G401 (cell line): ENCODE data around the gene IQCE. TPM values are rescaled to one million over a fixed set of nuclear protein-coding genes. Genes with fewer than 3 reads are reported as not detected.

ENCODE experiments used
- DNase-seq: peaks from one replicate; pipeline ENCODE4 v3.0.0-alpha.2; 2015; ENCODE audit warnings: low spot score
- in situ Hi-C: cut with HindIII; loops from 2 replicates; pipeline ENCODE4 v1.10.0; 2016; ENCODE audit warnings: low sequenced_read_pairs, mixed read lengths
- total RNA-seq: library from RNA; depleted of rRNA; stranded (reverse); fragments of >200 nt; shearing (Covaris generic); gene quantifications from 2 replicates; pipeline ENCODE4 v1.2.3, GENCODE V29; 2014; rRNA removed

The IQCE gene
- total RNA-seq, 1 experiment from 2014 or later: 21.6 TPM

DNA sequence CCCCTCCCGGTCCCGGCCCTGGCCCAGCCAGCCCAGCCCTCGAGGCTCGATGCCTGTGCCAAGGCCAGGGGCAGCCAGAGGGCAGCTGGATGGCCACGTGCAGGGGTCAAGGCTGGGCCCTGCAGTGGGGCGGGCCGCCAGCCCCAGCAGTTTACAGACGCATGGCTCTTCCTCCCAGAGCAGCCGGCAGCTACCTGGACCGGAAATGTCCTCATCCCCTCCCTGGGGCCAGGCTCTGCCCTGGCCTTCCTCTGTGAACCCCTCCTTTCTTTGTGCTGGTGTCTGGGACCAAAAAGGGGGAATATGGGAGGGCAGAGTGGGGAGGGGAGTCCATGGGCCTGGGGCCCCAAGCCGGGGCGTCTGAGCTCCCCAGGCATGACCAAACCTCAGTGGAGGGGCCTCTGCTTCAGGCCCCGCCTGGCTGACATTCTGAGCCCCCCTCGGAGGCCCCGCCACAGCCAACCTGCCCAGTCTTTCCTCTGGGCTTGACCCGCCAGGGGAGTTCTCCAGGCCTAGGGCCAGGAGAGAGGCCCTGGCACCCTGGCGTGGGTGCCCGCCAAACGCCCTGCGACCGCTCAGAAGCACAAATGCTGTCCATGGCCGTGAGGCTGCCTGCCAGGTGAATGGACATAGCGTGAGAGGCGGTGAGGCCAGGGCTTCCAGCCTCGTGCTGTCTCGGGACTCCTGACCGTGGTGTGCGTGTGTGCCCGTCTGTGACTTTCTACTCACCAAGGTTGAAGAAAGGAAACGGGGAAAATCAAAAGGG, 104.5 kb downstream of the IQCE start:
- DNase-seq: peak; percentile 36
- in situ Hi-C loops: no loop called here

DNA sequence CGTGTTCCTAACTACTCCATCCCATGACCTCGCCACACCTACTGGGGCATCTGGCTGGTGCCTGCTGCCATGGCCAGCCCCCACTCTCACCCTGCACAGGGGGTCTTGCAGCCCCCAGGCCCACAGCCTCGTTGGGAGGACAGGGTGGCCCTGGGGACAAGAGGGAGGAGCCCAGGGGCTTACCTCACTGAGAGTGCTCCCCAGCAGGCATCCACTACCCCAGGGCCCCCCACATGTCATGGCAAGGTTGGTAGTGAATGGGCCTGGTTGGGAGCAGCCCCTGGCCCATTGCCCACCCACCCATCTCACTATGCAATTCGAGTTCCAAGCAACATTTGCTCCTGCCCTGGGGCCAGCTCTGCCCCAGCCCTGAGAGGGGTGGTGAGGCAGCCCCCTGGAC, 105.2 kb downstream of the IQCE start:
- no peak for DNase-seq
- in situ Hi-C loops: no loop called here

Other genes starting within 250 kb of the IQCE start
- gene SNX8, start 244.5 kb upstream of the IQCE start, total RNA-seq: 52.9 and 74.2 TPM in 2 replicates
- 217 and 294 TPM in 2 replicates for gene EIF3B, start 204.2 kb upstream of the IQCE start, total RNA-seq
- 13.5 and 20.7 TPM in 2 replicates for gene CHST12, start 155.4 kb upstream of the IQCE start, total RNA-seq
- gene GRIFIN, start 82.6 kb upstream of the IQCE start, total RNA-seq: not detected in 2 replicates
- gene LFNG, start 39.2 kb upstream of the IQCE start, total RNA-seq: 3.4 and 5.6 TPM in 2 replicates
- 87.3 and 104 TPM in 2 replicates for gene BRAT1, start 3.5 kb upstream of the IQCE start, total RNA-seq
- gene TTYH3, start 73.0 kb downstream of the IQCE start, total RNA-seq: 17.7 and 18.7 TPM in 2 replicates
- gene AMZ1, start 129.2 kb downstream of the IQCE start, total RNA-seq: not detected in 2 replicates